ENCODE results near the gene CUL3. TPM values are rescaled to one million over a fixed set of nuclear protein-coding genes. Genes with fewer than 3 reads are reported as not detected.

CUL3 gene
- total and polyA plus RNA-seq, 12 donors = 60.2 to 87.9 (median 69.8) TPM

DNA sequence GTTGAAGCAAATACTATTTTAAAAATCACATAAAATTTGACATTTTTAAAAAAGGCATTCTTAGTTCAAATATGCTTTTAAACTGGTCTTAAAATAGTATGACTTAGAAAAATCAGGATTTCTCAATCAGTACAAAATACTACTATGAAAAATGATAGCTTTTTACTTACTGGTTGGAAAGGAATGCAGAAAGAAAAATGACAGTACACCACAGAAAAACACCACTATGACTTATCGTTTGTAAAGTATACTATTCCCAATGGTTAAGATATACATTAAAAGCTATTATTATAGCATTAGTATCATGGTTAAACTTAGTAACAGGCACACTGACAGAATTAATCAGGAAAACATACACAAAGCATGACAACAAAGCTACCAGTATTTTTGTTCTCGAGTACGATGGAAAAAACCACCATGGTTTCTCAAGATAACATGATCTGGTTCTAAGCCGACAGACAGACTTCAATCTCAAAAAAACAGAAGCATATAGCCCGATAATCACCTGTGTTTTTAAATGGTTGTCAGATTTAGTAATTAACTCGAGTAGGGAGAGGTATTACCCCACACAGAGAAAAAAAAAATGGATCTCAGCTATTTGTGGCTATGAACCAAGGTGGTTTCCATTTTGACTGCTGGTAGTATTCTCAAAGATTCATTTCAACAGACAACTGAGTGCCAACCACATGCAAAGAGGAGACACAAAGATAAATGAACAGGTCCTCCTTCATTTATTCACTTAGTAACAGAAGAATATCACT, 39.1 kb downstream of the CUL3 start:
- TF ChIP-seq CTCF (IDR thresholded peaks at IDR 0.05) = no peak
- no peak overlapping the region for H3K4me3 ChIP-seq
- H3K27ac ChIP-seq = no peak overlapping the region
- ATAC-seq (no peak), DNase-seq (no peak)
- WGBS, 2 donors = 47 to 67% methylated on average over 6 of the region's 6 CpGs
- no peaks in the 10 kb centered on the region for H3K9me3 ChIP-seq
- no peaks in the 10 kb centered on the region for H3K27me3 ChIP-seq
- H3K36me3 ChIP-seq = peaks cover 0 to 20% (median 0%) of the 10 kb centered on the region in 9 donors
- intact Hi-C loops (cut with DNase I) = no loop called here
- H3K4me1 ChIP-seq = peaks cover 0 to 41% (median 25%) of the 10 kb centered on the region in 9 donors

DNA sequence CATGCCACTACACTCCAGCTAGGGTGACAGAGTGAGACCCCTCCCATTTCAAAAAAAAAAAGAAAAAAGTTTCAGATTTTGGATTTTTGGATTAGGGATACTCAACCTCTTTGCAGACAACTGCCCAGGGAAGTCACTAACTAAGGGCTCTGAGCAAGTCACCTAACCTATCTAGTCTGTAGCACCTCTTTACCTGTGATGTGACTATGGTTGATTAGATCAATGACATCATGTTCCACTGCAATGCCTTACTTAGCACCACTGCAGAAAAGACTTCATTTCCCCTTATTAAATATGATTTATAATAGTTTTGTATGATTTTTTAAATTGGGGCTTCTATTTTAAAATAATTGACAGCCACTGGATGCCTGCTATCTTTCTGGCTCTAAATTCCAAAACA, 41.2 kb downstream of the CUL3 start:
- Histone ChIP-seq H3K4me1 (peaks cover 0 to 37% (median 25%) of the 10 kb centered on the region in 9 donors), H3K27ac (no peak overlapping the region), H3K9me3 (no peaks in the 10 kb centered on the region), H3K36me3 (peaks cover 0 to 35% (median 0%) of the 10 kb centered on the region in 9 donors), H3K27me3 (no peaks in the 10 kb centered on the region), H3K4me3 (no peak overlapping the region)
- TF ChIP-seq CTCF (IDR thresholded peaks at IDR 0.05) = no peak
- ATAC-seq (no peak), DNase-seq (no peak)
- intact Hi-C loops (cut with DNase I) = no loop called here

- Histone ChIP-seq H3K4me3 (no peak overlapping the region), H3K4me1 (peaks cover 0 to 29% (median 7%) of the 10 kb centered on the region in 9 donors), H3K9me3 (no peaks in the 10 kb centered on the region), H3K36me3 (peaks cover 0 to 52% (median 0%) of the 10 kb centered on the region in 9 donors), H3K27ac (no peak overlapping the region), H3K27me3 (no peaks in the 10 kb centered on the region)
- 93 to 95% methylated on average over 4 of the region's 4 CpGs for WGBS, 2 donors
- TF ChIP-seq CTCF (IDR thresholded peaks at IDR 0.05) = no peak
- intact Hi-C loops (cut with DNase I) = no loop called here
- no peak for ATAC-seq
- no peak for DNase-seq
Measured at GRCh38 chr2:224538561-224539138, 46.5 kb downstream of the CUL3 start.

- no peaks in the 10 kb centered on the region for H3K9me3 ChIP-seq
Measured at GRCh38 chr2:224532931-224533330, 52.2 kb downstream of the CUL3 start.

More at GRCh38 chr2:224532931-224533330, 52.2 kb downstream of the CUL3 start:
- WGBS, 2 donors = 96 to 98% methylated on average over 3 of the region's 3 CpGs
- DNase-seq = no peak
- peaks cover 0 to 31% (median 17%) of the 10 kb centered on the region in 9 donors for H3K4me1 ChIP-seq
- peaks cover 0 to 48% (median 0%) of the 10 kb centered on the region in 9 donors for H3K36me3 ChIP-seq
- H3K27ac ChIP-seq = no peak overlapping the region
- intact Hi-C loops (cut with DNase I) = no loop called here
- no peak for TF ChIP-seq CTCF (IDR thresholded peaks at IDR 0.05)
- H3K27me3 ChIP-seq = no peaks in the 10 kb centered on the region
- H3K4me3 ChIP-seq = no peak overlapping the region
- no peak for ATAC-seq

All from heart right ventricle (tissue), 16 donors.